KOPT-K1 (cell line): ENCODE measurements around the gene ZNF691.
"Not testable (repeated sequence)": the region's sequence is repeated elsewhere in the genome, so short reads cannot be mapped to it uniquely, and the experiment has no call there.

Source experiments
- H3K27ac ChIP-seq: fragments of 200-600 bp; sonication (generic); 2 replicates; pipeline ENCODE4 v1.5.1; 2016; ENCODE audit warnings: antibody characterized with exemption, mild to moderate bottlenecking, low read depth, low read length; ENCODE audit not compliant: poor library complexity, severe bottlenecking
- H3K36me3 ChIP-seq: fragments of 200-600 bp; sonication (generic); 2 replicates; pipeline ENCODE4 v1.5.1; 2017; ENCODE audit warnings: antibody characterized with exemption, mild to moderate bottlenecking, low read length, moderate library complexity; ENCODE audit not compliant: insufficient read depth
- H3K9me3 ChIP-seq: fragments of 200-600 bp; sonication (generic); 2 replicates; pipeline ENCODE4 v1.5.1; 2017; ENCODE audit warnings: antibody characterized with exemption, low read length, mild to moderate bottlenecking; ENCODE audit not compliant: insufficient read depth, poor library complexity, severe bottlenecking

The ZNF691 gene

DNA sequence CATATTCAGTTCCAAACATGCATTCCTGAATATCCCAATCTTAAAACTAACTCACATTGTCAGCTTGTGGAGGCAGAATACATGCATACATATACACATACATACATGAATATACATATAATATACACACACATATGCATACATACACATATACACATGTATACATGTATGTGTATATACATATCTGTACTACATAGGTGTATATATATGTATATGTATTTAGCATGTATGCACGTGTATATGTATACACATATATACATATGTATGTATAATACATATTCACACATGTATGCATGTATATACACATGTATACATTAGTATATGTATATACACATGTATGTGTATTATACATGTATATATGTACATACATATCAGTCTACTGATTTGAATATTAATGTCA is 1.2 kb upstream of the ZNF691 start:
- no peak overlapping the region for H3K27ac ChIP-seq

DNA sequence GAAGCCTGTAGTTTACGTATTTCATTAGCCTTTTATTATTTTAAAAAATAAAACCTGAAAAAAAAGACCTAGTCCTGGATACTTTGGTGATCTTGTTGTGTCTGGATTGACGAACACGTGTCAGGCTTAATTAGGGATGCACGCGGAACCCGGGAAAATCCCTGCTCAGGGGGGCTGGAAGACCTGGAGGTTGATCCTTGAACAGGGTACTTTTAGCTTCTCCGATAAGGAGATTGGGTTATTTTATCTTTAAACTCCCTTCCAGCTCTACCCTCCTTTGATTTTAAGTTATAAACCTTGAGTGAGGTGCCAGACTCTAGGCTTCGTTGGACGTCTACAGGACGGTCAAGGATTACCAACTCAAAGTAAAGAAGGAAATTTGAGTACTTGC is 552 bp upstream of the ZNF691 start:
- H3K9me3 ChIP-seq = no peaks in the 10 kb centered on the region
- H3K27ac ChIP-seq = peak overlapping the region; percentile 59
- H3K36me3 ChIP-seq = peaks cover 18% of the 10 kb centered on the region

More for the DNA sequence above, 1.2 kb upstream of the ZNF691 start:
- H3K36me3 ChIP-seq = peaks cover 11% of the 10 kb centered on the region
- no peaks in the 10 kb centered on the region for H3K9me3 ChIP-seq

DNA sequence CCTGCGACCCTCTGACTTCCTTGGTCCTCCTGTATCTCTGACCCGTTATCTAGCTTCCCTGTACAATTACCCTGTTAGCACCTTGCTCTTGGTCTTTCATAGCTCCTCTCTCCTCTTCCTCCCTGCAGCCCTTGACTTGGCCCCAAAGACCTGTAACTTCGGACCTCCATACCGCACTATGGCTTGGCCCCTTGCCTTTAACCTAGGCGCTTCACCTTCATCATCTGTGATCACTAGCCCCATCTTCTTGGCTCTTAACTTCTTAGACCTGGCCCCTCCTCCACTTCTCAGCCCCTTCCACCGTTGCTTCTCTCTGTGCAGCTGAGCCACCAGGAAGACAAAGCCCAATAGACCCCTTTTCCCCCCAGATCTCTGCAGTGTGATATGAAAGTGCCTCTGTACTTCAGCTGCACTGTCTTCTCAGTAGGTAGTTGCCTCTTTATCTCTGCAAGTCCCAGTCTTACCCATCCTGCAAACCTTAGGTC is 740 bp downstream of the ZNF691 start:
- Histone ChIP-seq H3K9me3 (no peaks in the 10 kb centered on the region), H3K27ac (peak overlapping the region; percentile 59), H3K36me3 (peaks cover 31% of the 10 kb centered on the region)

DNA sequence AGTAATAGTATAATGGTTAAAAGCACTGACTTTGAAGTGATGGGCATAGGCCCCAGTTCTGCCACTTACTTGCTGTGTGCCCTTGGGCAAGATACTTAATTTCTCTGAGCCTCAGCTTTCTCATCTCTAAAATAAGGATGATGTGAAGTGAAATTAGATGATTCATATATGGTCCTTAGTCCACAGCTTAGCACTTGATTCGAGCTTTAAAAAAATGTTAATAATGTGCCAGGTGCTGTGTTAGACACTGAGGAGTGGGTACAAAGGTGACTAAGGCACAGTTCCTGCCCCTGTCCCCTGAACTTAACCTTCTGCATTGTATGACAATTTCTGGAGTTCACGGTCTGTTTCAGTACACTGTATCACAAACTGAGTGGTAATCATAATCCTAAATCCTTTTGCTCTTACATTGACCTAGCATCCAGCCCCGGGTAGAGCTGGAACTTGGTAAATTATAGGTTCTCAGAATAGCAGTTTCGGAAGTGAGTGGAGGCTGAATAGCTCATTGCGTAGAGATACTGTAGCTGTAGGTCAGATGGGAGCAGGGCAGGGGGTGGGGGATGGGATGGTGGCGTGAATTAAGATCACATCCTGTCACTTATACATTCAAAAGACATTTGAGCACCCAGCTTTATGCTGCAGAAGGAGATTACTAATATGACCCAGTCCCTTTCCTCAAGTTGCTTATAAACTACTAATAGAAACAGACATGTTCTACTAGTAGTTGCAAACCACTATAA is 1.5 kb downstream of the ZNF691 start:
- H3K9me3 ChIP-seq = no peaks in the 10 kb centered on the region
- peaks cover 38% of the 10 kb centered on the region for H3K36me3 ChIP-seq
- peak overlapping the region; percentile 59 for H3K27ac ChIP-seq

DNA sequence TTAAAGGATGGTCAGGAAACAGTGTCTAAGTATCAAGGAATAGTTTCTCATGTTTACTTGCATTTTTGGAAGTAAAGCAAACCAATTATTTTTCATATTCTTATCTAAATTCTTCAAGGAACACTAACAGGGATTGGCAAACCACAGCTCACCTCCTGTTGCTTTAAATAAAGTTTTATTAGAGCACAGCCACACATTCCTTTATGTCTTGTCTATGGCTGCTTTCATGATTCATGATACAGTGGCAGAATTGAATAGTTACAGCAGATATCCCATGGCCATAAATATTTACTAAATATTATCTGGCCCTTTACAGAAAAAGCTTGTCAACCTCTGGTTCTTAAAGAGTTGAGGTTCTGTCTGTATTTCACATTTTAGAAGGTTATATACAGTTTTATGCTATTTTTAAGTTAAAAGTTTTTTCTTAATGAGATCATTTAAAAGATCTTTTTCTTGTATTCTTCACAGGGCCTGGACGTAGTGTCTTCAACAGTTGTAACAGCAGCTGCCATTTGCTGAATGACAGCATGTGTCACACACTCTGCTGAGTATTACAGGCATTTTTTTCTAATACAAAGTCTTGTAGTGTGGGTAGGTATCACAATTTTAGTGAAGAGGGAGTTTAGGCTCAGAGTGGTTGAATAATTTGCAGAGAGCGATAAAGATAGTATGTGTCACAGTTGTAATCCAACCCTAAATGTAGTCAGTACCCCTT is 2.6 kb downstream of the ZNF691 start:
- H3K27ac ChIP-seq = no peak overlapping the region
- H3K36me3 ChIP-seq = peaks cover 40% of the 10 kb centered on the region

DNA sequence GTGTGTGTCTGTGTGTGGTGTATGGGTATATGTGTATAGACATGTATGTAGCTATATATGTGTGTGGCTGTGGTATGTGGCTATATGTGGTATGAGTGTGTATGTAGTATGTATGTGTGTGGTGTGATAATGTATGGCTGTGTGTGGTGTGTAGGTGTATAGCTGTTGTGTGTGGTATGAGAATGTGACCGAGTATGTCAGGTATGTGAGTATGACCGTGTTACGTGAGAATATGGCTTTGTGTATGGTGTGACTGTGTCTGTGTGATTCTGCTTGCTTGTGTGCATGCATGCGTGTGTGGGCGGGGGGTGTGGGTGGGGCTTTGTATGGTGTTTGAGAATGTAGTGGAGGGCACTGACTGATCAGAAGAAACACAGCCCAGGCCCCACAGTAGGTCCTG is 3.5 kb downstream of the ZNF691 start:
- Histone ChIP-seq H3K27ac (no peak overlapping the region), H3K9me3 (no peaks in the 10 kb centered on the region), H3K36me3 (peaks cover 40% of the 10 kb centered on the region)

More for the DNA sequence above, 2.6 kb downstream of the ZNF691 start:
- H3K9me3 ChIP-seq = no peaks in the 10 kb centered on the region

DNA sequence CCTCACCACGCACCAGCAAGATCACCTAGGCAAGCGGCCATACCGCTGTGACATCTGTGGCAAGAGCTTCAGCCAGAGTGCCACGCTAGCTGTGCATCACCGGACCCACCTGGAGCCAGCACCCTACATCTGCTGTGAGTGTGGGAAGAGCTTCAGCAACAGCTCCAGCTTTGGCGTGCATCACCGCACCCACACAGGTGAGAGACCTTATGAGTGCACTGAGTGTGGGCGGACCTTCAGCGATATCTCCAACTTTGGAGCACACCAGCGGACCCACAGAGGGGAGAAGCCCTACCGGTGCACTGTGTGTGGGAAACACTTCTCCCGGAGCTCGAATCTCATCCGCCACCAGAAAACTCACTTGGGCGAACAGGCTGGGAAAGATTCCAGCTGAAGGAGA is 5.0 kb downstream of the ZNF691 start:
- no peak overlapping the region for H3K27ac ChIP-seq

DNA sequence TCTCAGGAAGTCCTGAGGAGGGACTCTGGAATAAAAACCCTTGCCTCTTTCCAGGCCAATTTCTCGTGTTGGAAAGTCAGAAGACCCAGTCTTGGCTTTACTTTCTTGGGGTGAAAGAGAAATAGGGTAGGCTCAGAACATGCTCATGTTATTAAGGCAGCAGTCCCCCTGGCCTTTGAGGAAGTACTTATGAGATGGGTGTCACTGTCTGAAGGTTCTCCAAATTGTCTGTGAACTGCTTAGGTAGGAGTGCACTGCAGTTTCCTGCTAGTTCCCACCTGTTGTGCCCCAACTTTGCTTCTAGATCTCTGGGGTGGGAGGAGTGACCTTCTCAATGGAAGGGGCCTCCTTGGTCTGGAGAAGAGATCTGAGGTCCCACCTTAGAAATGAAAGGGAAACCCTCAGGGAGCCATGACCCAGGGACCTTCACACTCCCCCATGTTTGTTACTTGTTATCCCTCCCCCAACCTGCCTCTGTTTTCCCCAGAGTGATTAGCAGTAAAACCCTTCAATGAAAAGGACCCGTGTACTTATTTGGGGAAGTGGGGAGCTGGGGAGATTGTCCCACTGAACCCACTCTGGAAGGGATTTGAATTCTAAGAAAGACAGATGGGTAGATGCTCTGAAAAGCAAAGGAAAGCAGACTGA is 5.7 kb downstream of the ZNF691 start:
- Histone ChIP-seq H3K9me3 (peaks cover 10% of the 10 kb centered on the region), H3K36me3 (peaks cover 40% of the 10 kb centered on the region), H3K27ac (no peak overlapping the region)

More for the DNA sequence above, 5.0 kb downstream of the ZNF691 start:
- Histone ChIP-seq H3K36me3 (peaks cover 40% of the 10 kb centered on the region), H3K9me3 (peaks cover 4% of the 10 kb centered on the region)

DNA sequence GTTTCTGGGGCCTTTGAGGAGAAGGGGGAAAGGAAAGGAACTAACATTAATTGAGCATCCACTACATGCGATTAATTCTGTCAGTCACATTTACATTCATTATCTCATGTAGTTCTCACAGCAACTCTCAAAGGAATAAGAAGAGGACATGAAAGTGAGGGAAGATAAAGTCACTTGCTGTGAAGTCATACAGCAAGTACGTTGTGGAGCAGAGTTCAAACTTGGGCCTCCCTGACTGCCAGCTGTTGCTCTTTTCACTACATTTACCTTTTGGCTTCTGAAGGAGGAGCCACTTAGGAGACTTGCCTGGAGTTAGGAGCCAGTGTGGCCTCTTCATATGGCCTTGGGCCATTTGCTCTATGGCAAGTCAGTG is 6.2 kb downstream of the ZNF691 start:
- Histone ChIP-seq H3K36me3 (peaks cover 40% of the 10 kb centered on the region), H3K27ac (no peak overlapping the region), H3K9me3 (peaks cover 15% of the 10 kb centered on the region)

DNA sequence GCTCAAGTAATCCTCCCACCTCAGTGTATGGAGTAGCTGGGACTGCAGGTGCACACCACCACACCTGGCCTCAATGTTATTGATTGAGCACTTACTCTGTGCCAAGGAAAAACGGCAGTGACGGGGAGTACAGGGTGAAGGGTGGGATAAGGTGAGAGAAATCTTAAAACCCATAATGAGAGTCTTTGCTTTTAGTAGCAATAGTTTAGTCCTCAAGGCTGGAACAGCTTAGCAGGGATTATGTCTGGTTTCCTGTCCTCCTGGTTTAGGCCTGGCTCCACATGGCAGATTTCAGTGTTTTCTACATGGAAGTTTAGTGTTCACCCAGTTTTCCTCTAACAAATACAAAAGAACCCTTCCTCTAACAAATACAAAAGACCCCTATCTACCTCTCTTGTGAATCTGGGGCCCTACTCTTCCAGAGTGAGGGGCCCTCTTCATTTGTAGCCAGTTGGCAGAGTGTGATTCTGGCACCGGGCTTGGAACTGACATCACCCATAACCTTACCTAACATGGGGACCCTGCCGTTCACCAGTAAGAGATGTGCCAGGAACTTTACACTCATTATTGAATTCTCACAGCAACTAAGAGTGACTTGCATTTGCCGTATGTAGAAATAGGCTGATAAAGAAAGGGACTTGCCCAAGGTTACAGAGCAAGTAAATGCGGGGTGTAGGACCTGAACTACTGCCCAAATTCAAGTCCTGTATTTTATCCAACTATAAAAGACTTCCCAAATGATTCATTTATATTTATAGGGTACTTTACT is 6.9 kb downstream of the ZNF691 start:
- Histone ChIP-seq H3K27ac (no peak overlapping the region), H3K9me3 (peaks cover 19% of the 10 kb centered on the region), H3K36me3 (peaks cover 40% of the 10 kb centered on the region)

DNA sequence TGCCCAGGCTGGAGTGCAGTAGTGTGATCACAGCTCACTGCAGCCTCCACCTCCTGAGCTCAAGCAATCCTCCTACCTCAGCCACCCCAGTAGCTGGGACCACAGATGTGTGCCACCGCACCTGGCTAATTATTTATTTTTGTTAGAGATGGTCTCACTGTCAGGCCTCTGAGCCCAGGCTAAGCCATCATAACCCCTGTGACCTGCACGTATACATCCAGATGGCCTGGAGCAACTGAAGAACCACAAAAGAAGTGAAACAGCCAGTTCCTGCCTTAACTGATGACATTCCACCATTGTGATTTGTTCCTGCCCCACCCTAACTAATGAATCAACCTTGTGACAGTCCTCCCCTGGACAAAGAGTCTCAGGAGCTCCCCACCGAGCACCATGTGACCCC is 10.1 kb downstream of the ZNF691 start:
- H3K9me3 ChIP-seq = peaks cover 50% of the 10 kb centered on the region
- peaks cover 15% of the 10 kb centered on the region for H3K36me3 ChIP-seq
- H3K27ac ChIP-seq = not testable (repeated sequence)

DNA sequence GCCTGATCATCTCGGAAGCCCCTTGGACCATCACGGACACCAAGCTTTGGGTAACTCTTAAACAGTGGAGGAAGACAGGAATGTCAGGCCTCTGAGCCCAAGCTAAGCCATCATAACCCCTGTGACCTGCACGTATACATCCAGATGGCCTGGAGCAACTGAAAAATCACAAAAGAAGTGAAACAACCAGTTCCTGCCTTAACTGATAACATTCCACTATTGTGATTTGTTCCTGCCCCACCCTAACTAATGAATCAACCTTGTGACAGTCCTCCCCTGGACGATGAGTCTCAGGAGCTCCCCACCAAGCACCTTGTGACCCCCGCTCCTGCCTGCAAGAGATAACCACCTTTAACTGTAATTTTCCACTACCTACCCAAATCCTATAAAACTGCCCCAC is 13.0 kb downstream of the ZNF691 start:
- H3K9me3 ChIP-seq = peaks cover 57% of the 10 kb centered on the region
- not testable (repeated sequence) for H3K36me3 ChIP-seq, H3K27ac ChIP-seq

DNA sequence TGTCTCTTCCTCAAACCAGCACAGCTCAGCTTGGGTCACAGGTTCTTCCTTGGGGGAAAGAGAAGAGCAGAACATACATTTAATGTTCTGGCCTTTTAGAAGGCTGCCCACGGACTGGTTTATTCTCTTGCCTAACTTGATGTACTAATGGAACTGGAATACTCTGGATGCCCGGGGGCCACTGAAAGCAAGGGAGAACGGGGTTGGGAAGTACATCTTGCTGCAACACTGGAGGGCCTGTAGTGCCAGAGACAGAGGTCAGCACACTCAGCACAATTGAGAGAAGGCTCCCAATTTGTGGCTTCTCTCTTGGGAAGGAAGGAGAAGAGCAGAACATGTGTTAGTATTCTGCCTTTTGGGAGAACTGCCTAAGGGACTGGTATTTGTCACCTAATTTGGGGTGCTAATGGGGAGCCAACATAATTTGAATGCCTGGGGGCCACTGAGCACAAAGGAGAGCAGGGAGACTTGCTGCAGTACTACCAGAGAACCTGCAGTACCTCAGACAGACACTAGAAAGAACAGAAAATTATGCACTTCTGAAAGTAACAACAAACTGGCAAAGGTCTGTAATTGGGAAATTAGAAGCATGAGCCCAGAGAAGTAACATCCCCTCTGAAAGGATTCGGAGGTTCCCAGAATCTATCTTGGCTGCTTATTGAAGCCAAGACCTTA is 14.1 kb downstream of the ZNF691 start:
- no peak overlapping the region for H3K27ac ChIP-seq
- H3K9me3 ChIP-seq = peaks cover 57% of the 10 kb centered on the region
- H3K36me3 ChIP-seq = no peaks in the 10 kb centered on the region

DNA sequence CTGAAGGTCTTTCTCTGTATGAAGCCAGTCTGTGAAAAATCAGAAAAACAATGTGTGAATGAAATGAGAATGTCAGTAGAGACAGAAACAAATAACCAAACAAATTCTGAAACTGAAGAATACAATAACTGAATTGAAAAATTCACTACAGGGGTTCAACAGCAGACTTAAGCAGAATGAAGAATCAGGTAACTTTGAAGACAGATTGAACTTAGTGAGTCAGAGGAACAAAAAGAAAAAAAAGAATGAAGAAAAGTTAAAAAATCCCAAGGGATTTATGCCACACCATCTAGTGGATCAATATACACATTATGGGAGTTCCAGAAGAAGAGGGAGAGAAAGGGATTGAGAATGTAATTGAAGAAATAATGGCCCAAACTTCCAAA is 14.6 kb downstream of the ZNF691 start:
- Histone ChIP-seq H3K27ac (no peak overlapping the region), H3K9me3 (peaks cover 57% of the 10 kb centered on the region), H3K36me3 (no peaks in the 10 kb centered on the region)
